Testis (tissue), 3 donors: ENCODE measurements around the gene SUSD1. TPM values are rescaled to one million over a fixed set of nuclear protein-coding genes. Genes with fewer than 3 reads are reported as not detected.

Source experiments
- DNase-seq: peaks from one replicate; pipeline ENCODE4 v3.0.0-alpha.2; 2019
- H3K27ac ChIP-seq, 2 donors: fragments of 200-600 bp; sonication (generic); one replicate each; pipeline ENCODE4 v1.5.1; 2019
- H3K27me3 ChIP-seq: fragments of 200-600 bp; sonication (generic); one replicate; pipeline ENCODE4 v1.5.1; 2019
- H3K36me3 ChIP-seq: fragments of 200-600 bp; sonication (generic); one replicate; pipeline ENCODE4 v1.5.1; 2017; ENCODE audit warnings: low read depth; ENCODE audit errors: missing control alignments
- H3K4me1 ChIP-seq: fragments of 200-600 bp; sonication (generic); one replicate; pipeline ENCODE4 v1.5.1; 2019
- H3K4me3 ChIP-seq, 2 donors: fragments of 200-600 bp; sonication (generic); one replicate each; pipeline ENCODE4 v1.5.1; 2017 to 2019
- H3K9me3 ChIP-seq: fragments of 200-600 bp; sonication (generic); one replicate; pipeline ENCODE4 v1.5.1; 2017
- CTCF ChIP-seq, 3 experiments: fragments of 450-650 bp in 2 of 3; fragments of 200-600 bp in 1 of 3; sonication (generic) in 1 of 3; IDR thresholded peaks; one replicate each; pipeline ENCODE4 v1.5.1; 2016 to 2019; ENCODE audit warnings: antibody characterized with exemption in 3 of 3, mild to moderate bottlenecking in 2 of 3, moderate library complexity in 1 of 3
- POLR2A ChIP-seq: fragments of 450-650 bp; IDR thresholded peaks from one replicate; pipeline ENCODE4 v1.6.1; 2017; ENCODE audit warnings: antibody characterized with exemption, mild to moderate bottlenecking, moderate library complexity
- WGBS, 2 donors: methylation state at CpG; one replicate each; pipeline ENCODE4 v1.1.5; 2018; 5-methylcytosine and 5-hydroxymethylcytosine counted together
- intact Hi-C: fragments of 100-400 bp; cut with DNase I; formaldehyde crosslinking; loops from one replicate; pipeline ENCODE4 v1.15.1; 2023; ENCODE audit warnings: low total_unique reads
- polyA plus RNA-seq: library from polyadenylated mRNA; stranded (reverse); fragments of 350-450 nt; fragmentation: Illumina TruSeq; extraction: RNeasy Lipid Tissue Mini Kit (QIAGEN cat#74804); gene quantifications from one replicate; pipeline ENCODE4 v1.2.3, GENCODE V29; 2014; ENCODE audit warnings: low read depth, low replicate concordance; ENCODE audit not compliant: insufficient read depth
- total RNA-seq, 2 donors: library from RNA; depleted of rRNA; stranded (reverse); fragments of >200 nt; gene quantifications; one replicate each; pipeline ENCODE4 v1.2.3, GENCODE V29; 2016

SUSD1 gene
- total and polyA plus RNA-seq, 3 donors from 2014 or later = 12.7 to 39.1 (median 28.0) TPM

- H3K4me1 ChIP-seq = peaks cover 7% of the 10 kb centered on the region
- intact Hi-C loops = loop anchor here (10.0 kb wide), 1 partner anchor 241 kb away; the partner anchor contains the start of gene PTBP3
- no peaks in the 10 kb centered on the region for H3K27me3 ChIP-seq
Observed at GRCh38 chr9:112093147-112093869, 81.8 kb downstream of the SUSD1 start.

GRCh38 chr9:112091810-112092209 is 83.3 kb downstream of the SUSD1 start:
- intact Hi-C loops = loop anchor here (10.0 kb wide), 1 partner anchor 243 kb away; the partner anchor contains the start of gene PTBP3
- Histone ChIP-seq H3K27ac (no peak overlapping the region), H3K9me3 (no peaks in the 10 kb centered on the region), H3K4me3 (no peak overlapping the region), H3K4me1 (no peaks in the 10 kb centered on the region), H3K36me3 (no peaks in the 10 kb centered on the region), H3K27me3 (no peaks in the 10 kb centered on the region)
- 46 to 60% methylated on average over 1 of the region's 1 CpG for WGBS, 2 donors
- TF ChIP-seq CTCF (IDR thresholded peaks at IDR 0.05) = peak in 2 of 3 experiments; percentile 3 to 24
- TF ChIP-seq POLR2A = no peak
- DNase-seq = peak; percentile 67

More at GRCh38 chr9:112093147-112093869, 81.8 kb downstream of the SUSD1 start:
- Histone ChIP-seq H3K27ac (no peak overlapping the region), H3K9me3 (no peaks in the 10 kb centered on the region), H3K36me3 (no peaks in the 10 kb centered on the region), H3K4me3 (no peak overlapping the region)
- 94 to 97% methylated on average over 5 of the region's 5 CpGs for WGBS, 2 donors
- no peak for TF ChIP-seq CTCF (IDR thresholded peaks at IDR 0.05)
- TF ChIP-seq POLR2A = no peak
- no peak for DNase-seq

GRCh38 chr9:112087506-112087905 is 87.6 kb downstream of the SUSD1 start:
- TF ChIP-seq CTCF (IDR thresholded peaks at IDR 0.05) (no peak), POLR2A (no peak)
- H3K27me3 ChIP-seq = no peaks in the 10 kb centered on the region
- no peak for DNase-seq
- no peaks in the 10 kb centered on the region for H3K4me1 ChIP-seq
- H3K4me3 ChIP-seq = no peak overlapping the region
- no peaks in the 10 kb centered on the region for H3K36me3 ChIP-seq
- H3K27ac ChIP-seq = no peak overlapping the region
- intact Hi-C loops = no loop called here
- H3K9me3 ChIP-seq = no peaks in the 10 kb centered on the region

GRCh38 chr9:112086627-112087026 is 88.5 kb downstream of the SUSD1 start:
- Histone ChIP-seq H3K27me3 (no peaks in the 10 kb centered on the region), H3K36me3 (no peaks in the 10 kb centered on the region), H3K9me3 (no peaks in the 10 kb centered on the region), H3K4me1 (no peaks in the 10 kb centered on the region), H3K27ac (no peak overlapping the region), H3K4me3 (no peak overlapping the region)
- DNase-seq = no peak
- intact Hi-C loops = no loop called here
- TF ChIP-seq CTCF (IDR thresholded peaks at IDR 0.05) (peak in 2 of 3 experiments; percentile 5 to 50), POLR2A (no peak)
- 60% methylated on average over 2 of the region's 2 CpGs for WGBS, 2 donors

- H3K27ac ChIP-seq = no peak overlapping the region
- H3K4me1 ChIP-seq = no peaks in the 10 kb centered on the region
- DNase-seq = no peak
- TF ChIP-seq POLR2A = no peak
- TF ChIP-seq CTCF (IDR thresholded peaks at IDR 0.05) = no peak
- H3K27me3 ChIP-seq = no peaks in the 10 kb centered on the region
- H3K9me3 ChIP-seq = no peaks in the 10 kb centered on the region
- no peak overlapping the region for H3K4me3 ChIP-seq
- intact Hi-C loops = no loop called here
- H3K36me3 ChIP-seq = no peaks in the 10 kb centered on the region
- 37 to 62% methylated on average over 2 of the region's 2 CpGs for WGBS, 2 donors
Observed at GRCh38 chr9:112084907-112085306, 90.2 kb downstream of the SUSD1 start.
